RWPE1 (cell line): ENCODE measurements around the gene ESRRB.

Source experiments
- CTCF ChIA-PET: fragments of 350-600 bp; sonication (Branson Sonifier 250); formaldehyde crosslinking; extraction: SDS; loops from one replicate; lab custom pipeline; 2021; lab: Yijun Ruan, JAX
- POLR2A ChIA-PET: fragments of 400-600 bp; formaldehyde crosslinking; extraction: SDS; loops from one replicate; lab custom pipeline; 2020; ENCODE audit warnings: antibody characterized with exemption; ENCODE audit not compliant: low non-redundant PET; lab: Yijun Ruan, JAX
- DNase-seq: peaks from one replicate; pipeline ENCODE4 v3.0.0; 2012; ENCODE audit warnings: low spot score
- H3K27ac ChIP-seq: fragments of 450-650 bp; 2 replicates; pipeline ENCODE4 v1.5.1; 2017
- CTCF ChIP-seq: fragments of 450-650 bp; conservative IDR thresholded peaks from 2 replicates; pipeline ENCODE4 v1.5.1; 2017; ENCODE audit warnings: low read depth, mild to moderate bottlenecking

The ESRRB gene

GRCh38 chr14:76330411-76331327, 45.3 kb upstream of the ESRRB start:
- DNase-seq = no peak
- CTCF ChIA-PET = interaction anchor here (0.7 kb wide), 1 partner anchor 10 kb away, joined by 3 read pairs; no protein-coding TSS in a partner anchor
- no peak overlapping the region for H3K27ac ChIP-seq
- no peak for TF ChIP-seq CTCF
- POLR2A ChIA-PET = no interaction called here

GRCh38 chr14:76331328-76332011, 44.5 kb upstream of the ESRRB start:
- ChIA-PET POLR2A (no interaction called here), CTCF (interaction anchor here (0.6 to 0.7 kb wide), 3 partner anchors 9 to 1857 kb away, joined by 3 read pairs; no protein-coding TSS in a partner anchor)
- no peak for TF ChIP-seq CTCF
- no peak for DNase-seq
- no peak overlapping the region for H3K27ac ChIP-seq

GRCh38 chr14:76333664-76334063, 42.3 kb upstream of the ESRRB start:
- no peak for TF ChIP-seq CTCF
- no peak overlapping the region for H3K27ac ChIP-seq
- no peak for DNase-seq
- ChIA-PET CTCF (no interaction called here), POLR2A (no interaction called here)

GRCh38 chr14:76334316-76334715, 41.6 kb upstream of the ESRRB start:
- ChIA-PET POLR2A (no interaction called here), CTCF (no interaction called here)
- H3K27ac ChIP-seq = no peak overlapping the region

GRCh38 chr14:76336876-76337275, 39.1 kb upstream of the ESRRB start:
- no peak overlapping the region for H3K27ac ChIP-seq
- ChIA-PET CTCF (no interaction called here), POLR2A (no interaction called here)
- no peak for DNase-seq
- TF ChIP-seq CTCF = no peak

More at GRCh38 chr14:76334316-76334715, 41.6 kb upstream of the ESRRB start:
- no peak for DNase-seq
- TF ChIP-seq CTCF = no peak

GRCh38 chr14:76337635-76338545, 38.0 kb upstream of the ESRRB start:
- no peak for TF ChIP-seq CTCF
- no peak for DNase-seq
- POLR2A ChIA-PET = no interaction called here
- CTCF ChIA-PET = interaction anchor here (0.7 to 1.6 kb wide), 2 partner anchors 15 to 29 kb away, joined by 3 to 7 read pairs; no protein-coding TSS in a partner anchor
- H3K27ac ChIP-seq = no peak overlapping the region
